ENCODE measurements around the gene SPRY4. TPM values are rescaled to one million over a fixed set of nuclear protein-coding genes. Genes with fewer than 3 reads are reported as not detected.

The SPRY4 gene
- total RNA-seq, 1 donor from 2014 or later = 8.3 TPM

DNA sequence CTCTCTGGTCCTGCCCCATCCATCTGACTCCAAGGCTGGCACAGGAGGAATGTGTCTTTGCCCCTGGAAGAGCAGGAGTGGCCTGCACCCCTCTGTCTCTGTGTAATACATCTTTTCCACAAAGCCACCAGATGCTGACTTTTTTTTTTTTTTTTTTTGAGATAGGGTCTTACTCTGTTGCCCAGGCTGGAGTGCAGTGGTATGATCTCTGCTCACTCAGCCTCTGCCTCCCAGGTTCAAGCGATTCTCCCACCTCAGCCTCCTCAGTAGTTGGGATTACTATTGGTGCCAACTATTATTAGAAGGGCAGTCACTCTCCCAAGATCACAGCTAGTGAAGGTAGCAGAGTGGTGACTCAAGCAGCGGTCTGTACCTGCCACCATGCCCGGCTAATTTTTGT, 19.6 kb downstream of the SPRY4 start:
- H3K36me3 Mint-ChIP-seq (ENCODE audit: low read depth) = peaks cover 1% of the 10 kb centered on the region
- peaks cover 16% of the 10 kb centered on the region for H3K4me1 Mint-ChIP-seq (ENCODE audit: low read depth)
- no peak for TF ChIP-seq CTCF (IDR thresholded peaks at IDR 0.05)
- no peaks in the 10 kb centered on the region for H3K27me3 Mint-ChIP-seq (ENCODE audit: low read depth)
- H3K4me3 Mint-ChIP-seq (ENCODE audit: unreplicated experiment) = no peak overlapping the region
- DNase-seq (ENCODE audit: low spot score) = no peak
- no peaks in the 10 kb centered on the region for H3K9me3 Mint-ChIP-seq (ENCODE audit: low read depth)
- no peak overlapping the region for H3K27ac Mint-ChIP-seq (ENCODE audit: unreplicated experiment)

- Mint-ChIP-seq H3K36me3 (ENCODE audit: low read depth) (peaks cover 1% of the 10 kb centered on the region), H3K27ac (ENCODE audit: unreplicated experiment) (peak overlapping the region; percentile 83), H3K4me3 (ENCODE audit: unreplicated experiment) (no peak overlapping the region)
These were observed 20.7 kb downstream of the SPRY4 start for GRCh38 chr5:142304013-142304701.

GRCh38 chr5:142303565-142303964, 21.3 kb downstream of the SPRY4 start:
- H3K4me1 Mint-ChIP-seq (ENCODE audit: low read depth) = peaks cover 16% of the 10 kb centered on the region
- TF ChIP-seq CTCF (IDR thresholded peaks at IDR 0.05) = no peak
- no peak overlapping the region for H3K27ac Mint-ChIP-seq (ENCODE audit: unreplicated experiment)
- DNase-seq (ENCODE audit: low spot score) = no peak
- peaks cover 1% of the 10 kb centered on the region for H3K36me3 Mint-ChIP-seq (ENCODE audit: low read depth)
- H3K4me3 Mint-ChIP-seq (ENCODE audit: unreplicated experiment) = no peak overlapping the region
- no peaks in the 10 kb centered on the region for H3K27me3 Mint-ChIP-seq (ENCODE audit: low read depth)
- H3K9me3 Mint-ChIP-seq (ENCODE audit: low read depth) = no peaks in the 10 kb centered on the region

More at GRCh38 chr5:142304013-142304701, 20.7 kb downstream of the SPRY4 start:
- Mint-ChIP-seq H3K27me3 (ENCODE audit: low read depth) (no peaks in the 10 kb centered on the region), H3K4me1 (ENCODE audit: low read depth) (peaks cover 16% of the 10 kb centered on the region), H3K9me3 (ENCODE audit: low read depth) (no peaks in the 10 kb centered on the region)
- no peak for TF ChIP-seq CTCF (IDR thresholded peaks at IDR 0.05)
- DNase-seq (ENCODE audit: low spot score) = no peak

DNA sequence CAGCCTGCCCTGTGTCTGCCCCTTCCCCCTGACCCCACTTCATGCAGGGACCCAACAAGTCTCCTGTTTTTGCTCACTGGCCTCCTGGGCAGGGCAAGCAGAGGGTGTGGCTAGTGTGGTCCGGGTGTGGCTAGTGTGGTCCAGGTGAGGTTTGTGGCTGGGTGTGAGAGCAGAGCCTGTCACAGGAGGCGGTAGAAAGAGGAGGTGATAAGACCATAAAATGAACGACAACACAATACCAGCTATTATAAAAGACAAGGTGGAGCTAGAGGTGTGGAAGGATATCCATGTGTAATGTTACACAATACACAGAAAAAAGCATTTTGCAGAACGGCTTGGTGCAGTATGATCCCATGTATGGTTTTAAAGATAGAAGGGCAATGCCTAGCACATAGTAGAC, 23.3 kb downstream of the SPRY4 start:
- Mint-ChIP-seq H3K4me3 (ENCODE audit: unreplicated experiment) (no peak overlapping the region), H3K36me3 (ENCODE audit: low read depth) (no peaks in the 10 kb centered on the region), H3K27me3 (ENCODE audit: low read depth) (no peaks in the 10 kb centered on the region), H3K4me1 (ENCODE audit: low read depth) (peaks cover 33% of the 10 kb centered on the region), H3K27ac (ENCODE audit: unreplicated experiment) (no peak overlapping the region), H3K9me3 (ENCODE audit: low read depth) (no peaks in the 10 kb centered on the region)
- TF ChIP-seq CTCF (IDR thresholded peaks at IDR 0.05) = no peak
- no peak for DNase-seq (ENCODE audit: low spot score)

DNA sequence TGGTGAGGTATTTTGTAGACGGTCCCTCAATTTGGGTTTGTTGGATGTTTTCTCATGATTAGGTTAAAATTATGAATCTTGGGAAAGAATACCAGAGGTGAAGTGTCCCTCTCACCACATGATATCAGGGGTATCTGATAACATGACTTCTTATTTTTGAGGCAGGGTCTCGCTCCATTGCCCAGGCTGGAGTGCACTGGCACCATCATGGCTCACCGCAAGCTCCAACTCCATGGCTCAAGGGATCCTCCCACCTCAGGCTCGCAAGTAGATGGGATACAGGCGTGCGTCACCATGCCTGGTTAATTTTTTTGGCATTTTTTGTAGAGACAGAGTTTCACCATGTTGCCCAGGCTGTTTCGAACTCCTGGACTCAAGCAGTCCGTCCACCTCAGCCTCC, 24.1 kb downstream of the SPRY4 start:
- Mint-ChIP-seq H3K4me3 (ENCODE audit: unreplicated experiment) (no peak overlapping the region), H3K4me1 (ENCODE audit: low read depth) (peaks cover 42% of the 10 kb centered on the region), H3K36me3 (ENCODE audit: low read depth) (no peaks in the 10 kb centered on the region), H3K9me3 (ENCODE audit: low read depth) (no peaks in the 10 kb centered on the region), H3K27me3 (ENCODE audit: low read depth) (no peaks in the 10 kb centered on the region), H3K27ac (ENCODE audit: unreplicated experiment) (no peak overlapping the region)
- no peak for DNase-seq (ENCODE audit: low spot score)
- no peak for TF ChIP-seq CTCF (IDR thresholded peaks at IDR 0.05)

Data from chondrocyte (in vitro differentiated cells).